Measurements from ENCODE around the gene MAFG.

- TF ChIP-seq CTCF (conservative IDR thresholded peaks at IDR 0.05; ENCODE audit: low read depth, low read length): no peak
- no peak for TF ChIP-seq EZH2phosphoT487 (IDR thresholded peaks at IDR 0.05; ENCODE audit: borderline replicate concordance, low read length)
- TF ChIP-seq EZH2 (IDR thresholded peaks at IDR 0.05; ENCODE audit: low read length, unreplicated experiment): no peak
Measured at GRCh38 chr17:81968396-81968745, 40.8 kb upstream of the MAFG start.
